Esophagus squamous epithelium (tissue), 5 donors: ENCODE measurements around the gene POU6F2. TPM values are rescaled to one million over a fixed set of nuclear protein-coding genes. Genes with fewer than 3 reads are reported as not detected.

Experiments
- DNase-seq: peaks from one replicate; lab custom pipeline; 2025; lab: John Stamatoyannopoulos, UW
- H3K27ac ChIP-seq, 4 donors: fragments of 200-600 bp; sonication (generic); one replicate each; pipeline ENCODE4 v1.5.1; 2016 to 2019; ENCODE audit warnings: mild to moderate bottlenecking in 1 of 4
- H3K27me3 ChIP-seq, 4 donors: fragments of 200-600 bp; sonication (generic); 1 replicate in 3 of 4; 2 replicates in 1 of 4; pipeline versions ENCODE4 v1.5.1 to v1.6.0; 2017 to 2021; ENCODE audit warnings: antibody characterized with exemption in 1 of 4
- H3K36me3 ChIP-seq, 3 donors: fragments of 200-600 bp; sonication (generic); one replicate each; pipeline ENCODE4 v1.5.1; 2016 to 2019
- H3K4me1 ChIP-seq, 3 donors: fragments of 200-600 bp; sonication (generic); one replicate each; pipeline ENCODE4 v1.5.1; 2017 to 2019
- H3K4me3 ChIP-seq, 4 donors: fragments of 200-600 bp; sonication (generic); 1 replicate in 3 of 4; 2 replicates in 1 of 4; pipeline ENCODE4 v1.5.1; 2016 to 2019; ENCODE audit warnings: mild to moderate bottlenecking in 2 of 4, moderate library complexity in 1 of 4
- H3K9me3 ChIP-seq, 3 donors: fragments of 200-600 bp; sonication (generic); one replicate each; pipeline ENCODE4 v1.5.1; 2016 to 2019
- CTCF ChIP-seq, 6 experiments: fragments of 450-650 bp in 4 of 6; fragments of 200-600 bp in 2 of 6; sonication (generic) in 2 of 6; IDR thresholded peaks; one replicate each; pipeline ENCODE4 v1.5.1; 2016 to 2019; ENCODE audit warnings: antibody characterized with exemption in 6 of 6, mild to moderate bottlenecking in 4 of 6, moderate library complexity in 4 of 6
- POLR2A ChIP-seq, 4 donors: fragments of 450-650 bp; IDR thresholded peaks; one replicate each; pipeline ENCODE4 v1.6.1; 2017; ENCODE audit warnings: antibody characterized with exemption in 4 of 4, mild to moderate bottlenecking in 4 of 4, moderate library complexity in 3 of 4
- WGBS, 2 donors: methylation state at CpG; one replicate each; pipeline ENCODE4 v1.1.5; 2018; 5-methylcytosine and 5-hydroxymethylcytosine counted together
- intact Hi-C: fragments of 100-400 bp; cut with DNase I; formaldehyde crosslinking; loops from one replicate; pipeline ENCODE4 v1.15.0; 2022
- total RNA-seq, 4 donors: library from RNA; depleted of rRNA; stranded (reverse); fragments of >200 nt; gene quantifications; one replicate each; pipeline ENCODE4 v1.1.0, GENCODE V29; 2016
- donor health status: DM: yes; HTN: yes; CAD: no.

POU6F2 gene
- total RNA-seq, 4 donors from 2014 or later, result 0.76 to 1.6 TPM; not detected in 2

GRCh38 chr7:39198556-39198955, 220.8 kb downstream of the POU6F2 start:
- no peaks in the 10 kb centered on the region for H3K9me3 ChIP-seq
- 66 to 81% methylated on average over 2 of the region's 2 CpGs for WGBS, 2 donors
- no peaks in the 10 kb centered on the region for H3K4me1 ChIP-seq
- no peak overlapping the region for H3K27ac ChIP-seq
- TF ChIP-seq POLR2A (IDR thresholded peaks at IDR 0.05) (no peak), CTCF (IDR thresholded peaks at IDR 0.05) (no peak)
- intact Hi-C loops, result no loop called here
- H3K36me3 ChIP-seq, result no peaks in the 10 kb centered on the region
- no peaks in the 10 kb centered on the region for H3K27me3 ChIP-seq
- no peak overlapping the region for H3K4me3 ChIP-seq
- no peak for DNase-seq

GRCh38 chr7:39199006-39199405, 221.3 kb downstream of the POU6F2 start:
- no peaks in the 10 kb centered on the region for H3K27me3 ChIP-seq
- WGBS, 2 donors, result 60 to 64% methylated on average over 4 of the region's 4 CpGs
- intact Hi-C loops, result no loop called here
- H3K9me3 ChIP-seq, result no peaks in the 10 kb centered on the region
- no peaks in the 10 kb centered on the region for H3K36me3 ChIP-seq
- H3K4me1 ChIP-seq, result no peaks in the 10 kb centered on the region
- no peak for TF ChIP-seq POLR2A (IDR thresholded peaks at IDR 0.05)
- TF ChIP-seq CTCF (IDR thresholded peaks at IDR 0.05), result no peak
- no peak overlapping the region for H3K27ac ChIP-seq
- no peak for DNase-seq
- H3K4me3 ChIP-seq, result no peak overlapping the region

GRCh38 chr7:39199951-39200350, 222.2 kb downstream of the POU6F2 start:
- Histone ChIP-seq H3K9me3 (no peaks in the 10 kb centered on the region), H3K27me3 (no peaks in the 10 kb centered on the region), H3K36me3 (no peaks in the 10 kb centered on the region), H3K27ac (no peak overlapping the region), H3K4me1 (no peaks in the 10 kb centered on the region), H3K4me3 (no peak overlapping the region)
- intact Hi-C loops, result no loop called here
- TF ChIP-seq POLR2A (IDR thresholded peaks at IDR 0.05) (no peak), CTCF (IDR thresholded peaks at IDR 0.05) (no peak)
- no peak for DNase-seq
- 61 to 78% methylated on average over 4 to 5 of the region's 5 CpGs for WGBS, 2 donors

- Histone ChIP-seq H3K36me3 (no peaks in the 10 kb centered on the region), H3K27ac (no peak overlapping the region), H3K27me3 (no peaks in the 10 kb centered on the region), H3K4me1 (no peaks in the 10 kb centered on the region), H3K9me3 (no peaks in the 10 kb centered on the region), H3K4me3 (no peak overlapping the region)
- 17 to 27% methylated on average over 1 of the region's 1 CpG for WGBS, 2 donors
- intact Hi-C loops, result no loop called here
- TF ChIP-seq CTCF (IDR thresholded peaks at IDR 0.05) (no peak), POLR2A (IDR thresholded peaks at IDR 0.05) (no peak)
- no peak for DNase-seq
These were observed 224.3 kb downstream of the POU6F2 start for GRCh38 chr7:39202041-39202440.

- intact Hi-C loops, result no loop called here
- Histone ChIP-seq H3K4me1 (no peaks in the 10 kb centered on the region), H3K27ac (no peak overlapping the region), H3K4me3 (no peak overlapping the region), H3K9me3 (no peaks in the 10 kb centered on the region), H3K36me3 (no peaks in the 10 kb centered on the region), H3K27me3 (no peaks in the 10 kb centered on the region)
- no peak for DNase-seq
- TF ChIP-seq CTCF (IDR thresholded peaks at IDR 0.05) (no peak), POLR2A (IDR thresholded peaks at IDR 0.05) (no peak)
- WGBS, 2 donors, result 76 to 92% methylated on average over 6 of the region's 6 CpGs
These were observed 232.7 kb downstream of the POU6F2 start for GRCh38 chr7:39210362-39210761.
